BJ (cell line): ENCODE data around the gene ARL5C. TPM values are rescaled to one million over a fixed set of nuclear protein-coding genes. Genes with fewer than 3 reads are reported as not detected.
"Not testable (repeated sequence)": the region's sequence is repeated elsewhere in the genome, so short reads cannot be mapped to it uniquely, and the experiment has no call there.

Experiments used
- CTCF ChIA-PET: fragments of 350-600 bp; formaldehyde crosslinking; extraction: SDS; loops from one replicate; lab custom pipeline; 2021; ENCODE audit warnings: antibody characterized with exemption, inconsistent platforms; lab: Yijun Ruan, JAX
- POLR2A ChIA-PET: fragments of 300-600 bp; sonication (Branson Sonifier 250); formaldehyde crosslinking; extraction: SDS; loops from one replicate; lab custom pipeline; 2021; ENCODE audit warnings: antibody characterized with exemption; lab: Charles Lee
- DNase-seq: peaks from one replicate; pipeline ENCODE4 v3.0.0-alpha.2; 2011; ENCODE audit warnings: low read depth
- H3K27me3 ChIP-seq: 2 replicates; pipeline ENCODE4 v1.6.0; 2011; ENCODE audit warnings: low read length; ENCODE audit not compliant: control insufficient read depth, insufficient read depth
- H3K36me3 ChIP-seq: 2 replicates; pipeline ENCODE4 v1.5.1; 2011; ENCODE audit warnings: low read length; ENCODE audit not compliant: control insufficient read depth, insufficient read depth
- H3K4me3 ChIP-seq: 2 replicates; pipeline ENCODE4 v1.5.1; 2011; ENCODE audit warnings: low read depth, mild to moderate bottlenecking, control low read depth, low read length
- polyA plus RNA-seq: library from polyadenylated mRNA; depleted of rRNA; stranded (reverse); fragments of >200 nt; gene quantifications from 2 replicates; pipeline ENCODE4 v1.2.3, GENCODE V29; 2011
- TF ChIP-seq, protein P1 (sequence below): IDR thresholded peaks from 2 replicates; pipeline ENCODE4 v1.5.1; 2011; ENCODE audit warnings: low read depth, mild to moderate bottlenecking, control low read depth, inconsistent platforms, low read length, moderate library complexity; ENCODE audit not compliant: insufficient read depth

ARL5C gene
- polyA plus RNA-seq, 1 experiment: not detected

DNA sequence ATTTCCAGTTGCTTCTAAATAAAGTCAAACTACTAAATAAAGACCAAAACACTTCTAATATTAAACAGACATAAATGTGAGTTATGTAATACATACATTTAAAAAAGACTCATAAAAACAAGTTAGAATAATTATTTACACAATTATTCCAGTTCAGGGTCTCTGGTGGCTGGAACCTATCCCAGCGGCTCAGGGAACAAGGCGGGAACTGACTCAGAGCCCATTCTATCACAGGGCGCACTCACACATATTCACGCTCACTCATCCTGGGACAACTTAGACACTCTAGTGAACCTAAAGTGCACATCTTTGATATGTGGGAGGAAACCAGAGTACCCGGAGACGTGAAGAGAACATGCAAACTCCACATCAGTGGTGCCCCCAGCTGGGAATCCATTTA, 39.5 kb downstream of the ARL5C start:
- H3K27me3 ChIP-seq: peaks cover 2% of the 10 kb centered on the region; the same call in 1 of the 2 replicates
- TF ChIP-seq, protein P1, sequence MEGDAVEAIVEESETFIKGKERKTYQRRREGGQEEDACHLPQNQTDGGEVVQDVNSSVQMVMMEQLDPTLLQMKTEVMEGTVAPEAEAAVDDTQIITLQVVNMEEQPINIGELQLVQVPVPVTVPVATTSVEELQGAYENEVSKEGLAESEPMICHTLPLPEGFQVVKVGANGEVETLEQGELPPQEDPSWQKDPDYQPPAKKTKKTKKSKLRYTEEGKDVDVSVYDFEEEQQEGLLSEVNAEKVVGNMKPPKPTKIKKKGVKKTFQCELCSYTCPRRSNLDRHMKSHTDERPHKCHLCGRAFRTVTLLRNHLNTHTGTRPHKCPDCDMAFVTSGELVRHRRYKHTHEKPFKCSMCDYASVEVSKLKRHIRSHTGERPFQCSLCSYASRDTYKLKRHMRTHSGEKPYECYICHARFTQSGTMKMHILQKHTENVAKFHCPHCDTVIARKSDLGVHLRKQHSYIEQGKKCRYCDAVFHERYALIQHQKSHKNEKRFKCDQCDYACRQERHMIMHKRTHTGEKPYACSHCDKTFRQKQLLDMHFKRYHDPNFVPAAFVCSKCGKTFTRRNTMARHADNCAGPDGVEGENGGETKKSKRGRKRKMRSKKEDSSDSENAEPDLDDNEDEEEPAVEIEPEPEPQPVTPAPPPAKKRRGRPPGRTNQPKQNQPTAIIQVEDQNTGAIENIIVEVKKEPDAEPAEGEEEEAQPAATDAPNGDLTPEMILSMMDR: no peak
- no peak overlapping the region for H3K4me3 ChIP-seq
- no peak for DNase-seq
- ChIA-PET CTCF (no interaction called here), POLR2A (no interaction called here)
- no peaks in the 10 kb centered on the region for H3K36me3 ChIP-seq

DNA sequence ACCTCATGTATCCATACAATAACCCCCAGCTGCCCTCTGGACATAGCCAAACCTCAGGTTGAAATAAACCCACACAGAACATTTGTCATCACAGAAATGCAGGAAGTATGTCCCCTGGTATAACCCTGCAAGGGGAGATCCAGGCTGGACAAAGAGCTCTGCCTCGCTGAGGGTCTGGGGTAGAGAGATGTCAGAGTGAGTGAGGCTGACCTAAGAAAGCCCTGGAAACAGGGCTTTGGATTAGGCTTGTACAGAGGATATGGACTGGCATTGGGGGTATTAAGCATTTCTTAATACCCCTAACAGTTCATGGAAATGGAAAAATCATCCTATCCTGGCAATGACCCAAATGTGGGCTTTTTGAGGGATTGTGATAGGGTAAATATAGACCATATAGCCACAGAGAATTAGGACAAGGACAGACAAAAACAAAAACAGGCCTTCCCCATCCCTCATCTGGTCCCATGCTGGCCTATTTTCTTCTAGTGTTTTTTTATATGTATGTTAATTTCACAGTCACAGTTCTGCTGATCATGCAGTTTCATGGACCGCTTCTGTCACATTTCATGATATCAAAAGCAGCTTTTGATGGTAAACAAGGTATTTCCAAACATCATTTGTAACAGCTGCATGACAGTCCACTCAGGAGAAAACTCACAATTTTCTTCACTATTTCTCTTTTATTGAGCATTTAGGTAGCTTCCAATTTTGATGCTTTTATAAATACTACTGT, 40.7 kb downstream of the ARL5C start:
- CTCF ChIA-PET: interaction anchor here (0.7 kb wide), 1 partner anchor 39 kb away, joined by 3 read pairs; no protein-coding TSS in a partner anchor

DNA sequence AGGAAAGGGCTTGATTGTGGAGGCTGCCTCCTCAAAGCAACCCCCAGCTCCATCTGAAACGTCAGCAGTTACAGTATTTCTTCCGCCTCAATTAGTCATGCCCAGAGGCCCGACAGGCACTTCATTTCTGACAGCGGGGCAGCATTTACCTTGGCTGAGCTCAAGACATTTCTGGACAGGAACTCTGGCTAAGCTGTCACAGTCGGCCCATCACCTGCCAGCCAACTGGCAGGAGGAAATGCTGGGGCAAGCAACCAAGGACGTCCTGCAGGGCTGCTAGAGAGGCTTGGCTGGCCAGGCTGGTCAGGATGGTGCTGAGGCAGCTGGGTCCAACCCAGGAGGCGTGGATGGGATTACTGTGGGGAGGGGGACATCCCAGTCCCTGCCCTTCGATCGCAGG, 42.3 kb downstream of the ARL5C start:
- TF ChIP-seq, protein P1: no peak
- Histone ChIP-seq H3K36me3 (no peaks in the 10 kb centered on the region), H3K4me3 (no peak overlapping the region), H3K27me3 (peaks cover 2% of the 10 kb centered on the region; the same call in 1 of the 2 replicates)
- POLR2A ChIA-PET: no interaction called here
- CTCF ChIA-PET: interaction anchor here (2.6 kb wide), 1 partner anchor 9 kb away, joined by 8 read pairs; no protein-coding TSS in a partner anchor
- DNase-seq: no peak

More for the DNA sequence above, 40.7 kb downstream of the ARL5C start:
- peaks cover 2% of the 10 kb centered on the region; the same call in 1 of the 2 replicates for H3K27me3 ChIP-seq
- TF ChIP-seq, protein P1: no peak
- H3K36me3 ChIP-seq: no peaks in the 10 kb centered on the region
- DNase-seq: no peak
- POLR2A ChIA-PET: no interaction called here
- no peak overlapping the region for H3K4me3 ChIP-seq

DNA sequence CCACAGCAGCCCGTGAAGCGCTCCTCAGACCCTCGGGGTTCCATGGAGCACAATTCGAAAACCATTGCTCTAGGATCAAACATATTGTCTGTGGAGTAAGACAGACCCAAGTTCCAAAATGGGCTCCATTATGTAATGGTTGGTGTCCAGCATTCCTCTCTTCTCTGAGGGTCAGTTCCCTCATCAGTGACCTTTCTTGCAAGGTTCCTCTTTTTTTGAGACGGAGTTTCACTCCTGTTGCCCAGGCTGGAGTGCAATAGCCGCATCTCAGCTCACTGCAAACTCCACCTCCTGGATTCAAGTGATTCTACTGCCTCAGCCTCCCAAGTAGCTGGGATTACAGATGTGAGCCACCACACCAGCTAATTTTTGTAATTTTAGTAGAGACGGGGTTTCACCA, 43.0 kb downstream of the ARL5C start:
- ChIA-PET POLR2A (no interaction called here), CTCF (interaction anchor here (2.6 kb wide), 1 partner anchor 8 kb away, joined by 8 read pairs; no protein-coding TSS in a partner anchor)
- peaks cover 2% of the 10 kb centered on the region; the same call in 1 of the 2 replicates for H3K27me3 ChIP-seq
- no peak overlapping the region for H3K4me3 ChIP-seq
- TF ChIP-seq, protein P1: no peak
- no peaks in the 10 kb centered on the region for H3K36me3 ChIP-seq
- no peak for DNase-seq

DNA sequence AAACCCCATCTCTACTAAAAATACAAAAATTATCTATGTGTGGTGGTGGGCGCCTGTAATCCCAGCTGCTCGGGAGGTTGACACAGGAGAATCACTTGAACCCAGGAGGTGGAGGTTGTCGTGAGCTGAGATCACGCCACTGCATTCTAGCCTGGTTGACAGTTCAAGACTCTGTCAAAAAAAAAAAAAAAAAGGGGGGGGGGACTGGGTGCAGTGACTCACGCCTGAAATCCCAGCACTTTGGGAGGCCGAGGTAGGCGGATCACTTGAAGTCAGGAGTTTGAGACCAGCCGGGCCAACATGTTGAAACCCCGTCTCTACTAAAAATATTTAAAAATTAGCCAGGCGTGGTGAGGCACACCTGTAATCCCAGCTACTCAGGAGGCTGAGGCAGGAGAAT, 44.0 kb downstream of the ARL5C start:
- CTCF ChIA-PET: interaction anchor here (1.0 to 2.6 kb wide), 3 partner anchors 7 to 139 kb away, joined by 3 to 8 read pairs (median 3); no protein-coding TSS in a partner anchor
- H3K36me3 ChIP-seq, H3K27me3 ChIP-seq, H3K4me3 ChIP-seq, POLR2A ChIA-PET, DNase-seq: not testable (repeated sequence)
